HL-60 (cell line): ENCODE data around the gene SYT5.

Experiments
- CTCF ChIP-seq: IDR thresholded peaks from one replicate; pipeline ENCODE4 v1.5.1; 2011; ENCODE audit warnings: low read length, control low read depth, inconsistent platforms; ENCODE audit not compliant: insufficient read depth
- GABPA ChIP-seq: IDR thresholded peaks from 2 replicates; pipeline ENCODE4 v1.6.1; 2012; ENCODE audit warnings: low read depth
- REST ChIP-seq: IDR thresholded peaks from 2 replicates; pipeline ENCODE4 v1.6.1; 2012; ENCODE audit warnings: low read depth; ENCODE audit not compliant: insufficient replicate concordance

DNA sequence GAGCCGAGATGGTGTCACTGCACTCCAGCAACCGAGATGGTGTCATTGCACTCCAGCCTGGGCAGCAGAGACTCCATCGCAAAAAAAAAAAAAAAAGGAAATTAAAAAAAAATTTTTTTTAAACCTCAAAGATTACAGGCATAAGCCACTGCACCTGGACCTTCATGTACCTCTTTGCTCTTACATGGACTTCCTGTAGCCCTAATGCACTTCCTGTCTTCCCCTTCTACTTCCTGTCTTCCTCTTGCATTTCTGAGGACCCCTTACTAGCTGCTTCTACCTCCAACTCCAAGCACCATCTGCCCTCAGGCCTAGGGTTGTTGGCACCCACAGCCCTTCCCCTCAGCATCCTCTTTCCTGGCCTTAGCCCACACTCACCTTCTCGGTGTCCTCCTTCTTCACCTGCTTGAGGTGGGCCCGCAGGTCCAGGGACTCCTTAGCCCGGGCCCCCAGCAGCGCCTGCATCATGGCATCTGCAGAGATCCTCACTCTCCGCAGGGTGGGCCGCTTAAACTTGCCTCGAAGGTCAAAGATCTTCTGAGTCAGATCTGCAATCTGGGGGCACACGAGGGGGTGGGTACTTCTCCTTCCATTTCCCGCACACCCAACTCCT lies 26.3 kb downstream of the SYT5 start:
- no peak for TF ChIP-seq REST
- TF ChIP-seq CTCF, result no peak
- no peak for TF ChIP-seq GABPA
